WTC11 (cell line): ENCODE measurements around the gene KDM6B.

Experiments used
- CTCF ChIP-seq: fragments of 200-600 bp; IDR thresholded peaks from 2 replicates; pipeline ENCODE4 v1.8.0; 2022; ENCODE audit warnings: antibody characterized with exemption
- E2F1 ChIP-seq: sonication (generic); formaldehyde crosslinking; IDR thresholded peaks from 2 replicates; pipeline ENCODE4 v1.8.0; 2022; ENCODE audit warnings: mild to moderate bottlenecking, missing genetic modification reagents
- IRF2 ChIP-seq: sonication (generic); formaldehyde crosslinking; IDR thresholded peaks from 2 replicates; pipeline ENCODE4 v1.8.0; 2022; ENCODE audit warnings: low read depth, missing genetic modification reagents, borderline replicate concordance
- ZNF232 ChIP-seq: sonication (generic); formaldehyde crosslinking; IDR thresholded peaks from 2 replicates; pipeline ENCODE4 v1.8.0; 2022; ENCODE audit warnings: mild to moderate bottlenecking, missing genetic modification reagents
- ZNF532 ChIP-seq: fragments of 250-450 bp; sonication (Bioruptor Pico); IDR thresholded peaks from 2 replicates; pipeline ENCODE4 v1.9.0; 2021; ENCODE audit warnings: mild to moderate bottlenecking, borderline replicate concordance

- no peak for TF ChIP-seq ZNF532 (CRISPR knock-in tag)
- no peak for TF ChIP-seq ZNF232 (CRISPR knock-in tag)
- no peak for TF ChIP-seq CTCF
- no peak for TF ChIP-seq IRF2
- no peak for TF ChIP-seq E2F1
Measured at GRCh38 chr17:7843536-7844291, 9.7 kb downstream of the KDM6B start.
